Hematopoietic multipotent progenitor cell treated with erythropoietin and hydrocortisone succinate and interleukin-3 and kit ligand, for 17 days (in vitro differentiated cells): ENCODE results near the gene CGB8.
"Not testable (repeated sequence)": the region's sequence is repeated elsewhere in the genome, so short reads cannot be mapped to it uniquely, and the experiment has no call there.

Experiments used
- DNase-seq: peaks from one replicate; pipeline ENCODE4 v3.0.0-alpha.2; 2015; ENCODE audit warnings: low spot score

Gene CGB8

DNA sequence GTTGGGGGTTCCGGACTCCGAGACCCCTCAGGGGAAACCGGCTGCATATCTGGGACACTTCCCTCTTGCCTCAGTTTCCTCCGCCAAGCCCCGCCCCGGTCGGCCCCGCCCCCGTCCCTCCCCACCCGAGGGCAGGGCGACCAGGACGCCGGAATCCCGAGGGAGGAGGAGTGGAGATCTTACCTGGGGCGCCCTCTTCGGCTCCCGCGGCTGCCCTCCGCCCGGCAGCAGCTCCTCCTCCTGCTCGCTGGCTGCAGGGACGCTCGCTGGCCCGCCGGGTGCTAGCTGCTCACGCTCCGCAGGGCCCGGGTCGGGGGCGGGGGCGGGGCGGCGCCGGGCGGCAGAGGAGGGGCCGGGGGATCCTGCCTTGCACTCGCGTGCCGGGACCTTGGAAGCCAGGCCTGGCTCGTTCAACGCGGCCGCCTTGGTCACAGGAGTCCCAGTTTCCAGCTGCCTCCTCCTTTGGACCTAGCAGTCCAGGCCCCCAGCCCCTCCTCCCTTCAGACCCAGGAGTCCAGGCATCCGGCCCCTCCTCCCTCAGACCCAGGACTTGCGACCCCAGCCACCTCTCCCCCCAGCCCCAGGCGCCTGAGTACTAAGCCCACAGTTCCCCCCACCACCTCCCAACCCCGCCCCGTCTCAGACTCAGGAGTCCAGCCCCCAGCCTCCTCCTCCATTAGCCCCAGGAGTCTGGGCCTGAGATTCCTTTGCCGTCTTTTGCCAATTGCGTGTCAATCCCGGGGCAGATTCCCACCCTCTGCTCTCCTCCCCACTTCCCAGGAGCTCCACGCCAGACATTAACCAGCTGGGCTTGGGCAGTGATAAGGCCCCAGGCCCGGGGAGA lies 16.1 kb upstream of the CGB8 start, which contains the start of gene NTF4:
Gene NTF4, minus strand, starts transcription at position 51 of the 844 bp plus-strand sequence. CDS start 2,821 bp downstream, outside the sequence.
- DNase-seq = no peak

GRCh38 chr19:49064029-49064629 lies 15.2 kb upstream of the CGB8 start:
- no peak for DNase-seq

- no peak for DNase-seq
Observed at GRCh38 chr19:49061445-49061844, 12.5 kb upstream of the CGB8 start.

- DNase-seq = no peak
Observed at GRCh38 chr19:49061000-49061399, 12.1 kb upstream of the CGB8 start.

DNA sequence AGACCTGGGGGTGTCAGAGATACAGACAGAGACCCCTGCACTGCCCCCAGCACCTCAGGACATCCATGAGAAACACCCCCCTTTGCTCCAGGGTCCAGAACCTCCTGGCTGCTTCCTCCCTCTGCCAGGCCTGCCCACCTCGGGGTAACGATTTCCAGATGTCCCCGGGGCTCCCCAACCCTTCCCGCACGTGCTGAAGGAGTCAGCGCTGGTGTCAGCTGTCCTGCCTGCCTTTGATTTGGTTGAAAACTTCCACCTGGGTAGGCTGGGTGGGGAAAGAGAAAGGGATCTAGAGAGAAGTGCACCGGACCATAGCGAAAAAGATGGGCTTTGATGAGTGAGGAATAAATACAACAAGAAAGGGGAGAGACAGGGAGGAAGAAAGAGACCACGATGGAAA lies 10.1 kb upstream of the CGB8 start:
- DNase-seq = no peak

DNA sequence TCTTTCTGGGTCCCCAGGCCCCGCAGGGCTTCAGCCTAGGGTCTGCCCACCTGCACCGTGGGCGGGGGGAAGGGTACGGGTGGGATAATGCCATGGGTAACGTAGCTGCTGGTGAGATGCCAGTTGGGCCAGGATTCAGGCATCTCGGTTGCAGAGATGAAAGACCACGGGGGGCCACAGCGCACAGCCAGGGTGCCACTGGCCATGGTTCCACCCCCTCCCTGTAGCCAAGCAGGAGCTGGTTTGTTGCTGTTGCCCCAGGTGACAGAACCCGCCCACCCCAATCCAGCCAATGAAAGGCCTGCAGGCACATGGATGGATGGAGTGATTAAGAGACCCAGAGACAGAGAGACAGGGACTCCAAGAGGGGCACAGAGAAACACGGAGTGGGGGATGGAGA lies 9.7 kb upstream of the CGB8 start:
- DNase-seq = no peak

- DNase-seq = no peak
Observed at GRCh38 chr19:49057636-49058234, 8.8 kb upstream of the CGB8 start, which contains the start of gene CGB7. Gene CGB7, minus strand, starts transcription at chr19:49057749. Its CDS starts 2,374 bp downstream, at chr19:49055375.

DNA sequence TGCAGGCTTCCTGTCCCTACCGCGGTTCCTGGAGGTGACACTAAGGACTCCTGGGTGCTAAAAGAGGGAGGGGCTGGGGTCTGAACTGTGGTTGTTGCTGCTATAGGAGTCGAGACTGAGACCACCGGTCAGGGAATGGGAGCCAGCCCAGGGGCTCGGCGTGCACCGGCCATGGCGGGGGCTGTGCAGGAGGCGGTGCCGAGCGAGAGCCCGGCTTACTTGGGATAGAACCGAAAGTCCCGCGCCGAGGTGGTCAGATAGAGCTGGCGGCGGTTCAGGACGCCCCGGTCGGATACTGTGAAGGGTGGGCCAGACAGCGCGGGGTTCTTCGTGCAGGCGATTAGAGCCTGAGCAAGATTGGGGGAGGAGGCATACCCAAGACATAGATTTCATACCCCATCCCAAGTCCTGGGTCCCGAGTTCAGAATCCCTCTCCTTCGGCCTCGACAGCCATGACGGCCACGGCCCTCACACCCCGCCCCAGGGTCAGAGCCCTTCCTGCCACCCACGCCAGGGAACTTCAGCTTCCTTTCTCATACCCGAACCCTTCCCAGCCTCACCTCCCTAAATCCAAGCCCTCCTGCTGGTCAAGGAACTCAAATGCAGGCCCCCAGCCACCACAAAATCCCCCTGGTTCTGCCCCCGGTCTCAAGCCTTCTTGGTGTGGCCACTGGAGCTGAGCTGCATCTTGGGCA lies 8.1 kb upstream of the CGB8 start:
- DNase-seq = not testable (repeated sequence)

DNA sequence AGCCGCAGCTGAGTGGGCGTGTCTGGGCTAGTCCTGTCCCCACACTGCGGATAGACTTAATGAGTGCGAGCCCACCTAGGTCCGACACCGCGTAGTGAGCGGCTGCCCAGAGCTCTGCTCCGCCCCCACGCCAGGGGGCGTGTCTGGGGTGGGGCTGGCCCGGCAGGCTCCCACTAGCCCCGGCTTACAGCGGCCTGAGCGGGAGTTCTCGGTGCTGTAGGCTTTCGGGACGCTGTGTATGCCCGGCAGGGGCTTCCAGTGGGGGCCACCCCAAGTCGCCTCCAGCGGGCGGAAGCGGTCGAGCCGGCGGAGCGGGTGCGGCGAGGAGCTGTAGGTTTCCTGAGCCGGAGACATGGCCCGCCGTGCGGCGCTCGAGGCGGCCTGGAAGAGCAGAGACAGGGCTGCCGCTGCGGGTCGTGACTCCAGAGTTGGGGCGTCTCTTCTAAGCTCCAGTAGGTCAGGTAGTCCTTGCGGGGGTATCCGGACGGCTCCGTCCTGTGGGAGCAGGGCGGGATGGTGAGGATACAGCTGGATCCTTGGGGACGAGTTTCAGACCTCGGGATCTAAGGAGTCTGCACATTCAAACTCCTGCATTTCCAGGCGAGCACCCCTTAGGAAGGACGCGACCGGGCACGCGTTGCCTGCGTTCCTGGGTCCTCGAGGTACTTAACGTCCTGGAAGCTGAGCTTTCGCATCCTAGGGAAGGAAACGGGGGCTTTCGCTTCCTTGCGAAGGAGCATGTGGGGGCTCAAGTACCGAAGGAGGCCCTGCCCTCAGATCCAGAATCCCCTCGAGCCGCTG lies 7.4 kb upstream of the CGB8 start:
- DNase-seq = peak; percentile 32

DNA sequence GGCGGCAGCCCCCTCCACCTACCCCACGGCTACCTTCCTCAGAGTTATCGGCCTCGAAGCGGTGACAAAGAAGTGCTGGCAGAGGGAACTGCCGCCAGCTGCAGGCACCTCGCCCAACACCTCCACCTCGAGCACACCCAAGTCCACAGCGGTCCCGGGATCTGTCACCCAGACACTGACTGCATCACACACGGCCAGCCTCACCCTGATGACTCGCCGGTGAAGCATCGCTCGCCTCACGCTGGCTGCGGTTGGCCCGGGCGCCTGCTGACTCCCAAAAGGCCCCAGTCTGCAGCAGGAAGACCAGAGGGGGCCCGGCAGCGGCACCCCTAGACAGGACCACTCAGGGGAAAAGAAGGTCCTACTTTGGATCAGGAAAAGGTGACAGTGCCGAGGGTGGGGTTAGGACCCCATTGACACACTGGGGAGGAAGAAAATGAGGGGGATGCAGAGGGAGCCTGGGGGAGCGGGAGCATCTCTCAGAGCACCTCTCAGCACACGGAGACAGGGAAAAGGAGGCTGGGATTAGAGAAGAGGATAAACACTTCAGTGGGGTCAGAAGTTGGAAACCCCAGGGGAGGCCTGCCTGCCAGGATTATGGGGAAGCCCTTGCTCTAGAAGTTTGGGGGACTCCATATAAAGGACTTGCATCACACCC lies 1.6 kb upstream of the CGB8 start:
- not testable (repeated sequence) for DNase-seq

GRCh38 chr19:49049834-49050233 lies 923 bp upstream of the CGB8 start:
- DNase-seq = not testable (repeated sequence)

GRCh38 chr19:49043548-49043947 lies 5.4 kb downstream of the CGB8 start, which contains the start of gene CGB5:
Gene CGB5, plus strand, starts transcription at chr19:49043848. Its CDS starts 362 bp downstream, at chr19:49044210.
- DNase-seq = not testable (repeated sequence)

GRCh38 chr19:49042666-49043065 lies 6.2 kb downstream of the CGB8 start:
- not testable (repeated sequence) for DNase-seq

- DNase-seq = no peak
Observed at GRCh38 chr19:49042177-49042576, 6.7 kb downstream of the CGB8 start.

DNA sequence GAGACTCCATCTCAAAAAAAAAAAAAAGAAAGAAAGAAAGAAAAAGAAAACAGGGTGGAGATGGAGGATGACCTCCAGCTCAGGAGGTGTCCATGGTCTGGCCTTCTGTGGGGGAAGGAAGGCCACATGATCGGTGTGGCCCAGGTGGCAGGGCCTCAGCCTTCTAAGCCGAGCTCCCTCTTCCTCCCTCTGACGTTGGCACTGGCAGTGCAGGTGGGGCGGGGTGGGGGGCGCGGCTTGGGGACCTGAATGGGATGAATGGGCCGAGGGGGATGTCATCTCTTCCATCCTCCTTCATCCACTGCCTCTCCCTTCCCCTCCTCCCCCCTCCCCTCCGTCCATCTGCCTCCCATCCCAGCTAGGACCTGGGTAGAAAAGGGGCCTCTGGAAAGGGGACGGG lies 9.2 kb downstream of the CGB8 start:
- DNase-seq = not testable (repeated sequence)

DNA sequence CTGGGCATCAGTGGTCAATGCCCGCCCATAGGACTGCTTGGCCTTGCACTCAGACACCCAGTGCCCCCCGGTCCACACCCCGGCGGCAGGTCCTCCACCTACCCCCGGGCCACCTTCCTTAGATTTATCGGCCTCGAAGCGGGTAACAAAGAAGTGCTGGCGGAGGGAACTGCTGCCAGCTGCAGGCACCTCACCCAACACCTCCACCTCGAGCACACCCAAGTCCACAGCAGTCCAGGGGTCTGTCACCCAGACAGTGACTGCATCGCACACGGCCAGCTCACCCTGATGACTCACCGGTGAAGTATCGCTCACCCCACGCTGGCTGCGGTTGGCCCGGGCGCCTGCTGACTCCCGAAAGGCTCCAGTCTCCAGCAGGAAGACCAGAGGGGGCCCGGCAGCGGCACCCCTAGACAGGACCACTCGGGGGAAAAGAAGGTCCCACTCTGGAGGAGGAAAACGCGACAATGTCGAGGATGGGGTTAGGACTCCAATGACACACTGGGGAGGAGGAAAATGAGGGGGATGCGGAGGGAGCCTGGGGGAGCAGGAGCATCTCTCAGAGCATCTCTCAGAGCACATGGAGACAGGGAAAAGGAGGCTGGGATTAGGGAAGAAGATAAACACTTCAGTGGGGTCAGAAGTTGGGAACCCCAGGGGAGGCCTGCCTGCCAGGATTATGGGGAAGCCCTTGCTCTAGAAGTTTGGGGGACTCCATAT lies 10.2 kb downstream of the CGB8 start:
- not testable (repeated sequence) for DNase-seq

DNA sequence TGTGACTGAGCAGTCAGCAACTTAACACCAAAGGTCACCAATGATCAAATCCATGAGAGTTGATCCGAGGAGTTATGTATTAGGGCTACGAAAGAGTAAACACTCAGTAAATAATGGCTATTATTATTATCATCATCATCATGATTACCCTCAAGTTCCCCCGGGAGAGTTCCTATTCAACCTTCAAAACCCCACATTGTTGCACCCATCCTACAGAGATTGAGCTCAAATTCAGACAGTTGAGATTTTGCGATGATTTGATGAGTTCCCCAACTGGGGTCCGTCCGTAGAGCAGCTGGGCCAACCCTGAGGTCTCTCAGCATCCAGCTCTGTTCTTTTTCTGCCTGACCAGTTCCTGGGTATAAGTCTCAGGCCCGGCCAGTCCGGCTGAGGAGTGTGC lies 10.8 kb downstream of the CGB8 start:
- DNase-seq = not testable (repeated sequence)

- peak; percentile 48 for DNase-seq
Observed at GRCh38 chr19:49036815-49037214, 12.1 kb downstream of the CGB8 start, which contains the start of gene CGB1. Gene CGB1, minus strand, starts transcription at chr19:49036895. Its CDS starts 184 bp downstream, at chr19:49036711.

DNA sequence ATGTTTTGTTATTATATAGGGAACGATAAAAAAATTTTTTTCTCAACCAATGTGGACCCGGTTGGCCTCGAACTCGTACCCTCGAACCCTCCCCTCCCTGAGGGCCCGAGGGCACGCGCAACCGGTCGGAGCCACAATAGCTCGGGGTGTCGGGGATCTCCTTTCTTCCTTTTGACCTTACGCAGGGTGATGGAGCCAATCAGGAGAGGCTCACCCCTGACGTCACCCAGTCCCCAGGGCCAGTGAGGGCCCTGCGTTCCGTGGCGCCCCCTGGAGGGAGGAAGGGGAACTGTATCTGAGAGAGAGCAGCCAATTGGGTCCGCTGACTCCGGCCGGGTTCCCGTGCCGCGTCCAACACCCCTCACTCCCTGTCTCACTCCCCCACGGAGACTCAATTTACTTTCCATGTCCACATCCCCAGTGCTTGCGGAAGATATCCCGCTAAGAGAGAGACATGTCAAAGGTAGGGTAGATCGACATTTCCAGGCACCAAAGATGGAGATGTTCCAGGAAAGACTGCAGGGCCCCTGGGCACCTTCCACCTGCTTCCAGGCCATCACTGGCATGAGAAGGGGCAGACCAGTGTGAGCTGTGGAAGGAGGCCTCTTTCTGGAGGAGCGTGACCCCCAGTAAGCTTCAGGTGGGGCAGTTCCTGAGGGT lies 17.1 kb downstream of the CGB8 start, which contains the start of gene CGB2:
Gene CGB2, plus strand, starts transcription at position 249 of the 660 bp plus-strand sequence. Its CDS starts 206 bp downstream, at position 455.
- DNase-seq = peak; percentile 55
